GM23338 (cell line): Measurements from ENCODE around the gene SNRNP48. TPM values are rescaled to one million over a fixed set of nuclear protein-coding genes. Genes with fewer than 3 reads are reported as not detected.

ENCODE experiments used
- ATAC-seq: fragments of 200-7000 bp; cut with Tn5 transposase; 3 replicates; pipeline ENCODE4 v1.9.1; 2020
- DNase-seq: peaks from one replicate; pipeline ENCODE4 v3.0.0-alpha.2; 2015; ENCODE audit warnings: low spot score
- H2AFZ ChIP-seq: fragments of 200-600 bp; sonication (generic); 2 replicates; pipeline ENCODE4 v1.8.0; 2016; ENCODE audit warnings: antibody characterized with exemption, mild to moderate bottlenecking, moderate library complexity
- H3F3A ChIP-seq: fragments of 200-600 bp; sonication (generic); replicated peaks from 2 replicates; pipeline ENCODE4 v1.8.0; 2017; ENCODE audit warnings: antibody characterized with exemption, mixed run types, low read depth
- H3K27ac ChIP-seq: fragments of 200-600 bp; sonication (generic); 2 replicates; pipeline ENCODE4 v1.6.1; 2016; ENCODE audit warnings: low read depth
- H3K27me3 ChIP-seq: fragments of 200-600 bp; sonication (generic); 2 replicates; pipeline ENCODE4 v1.8.0; 2016; ENCODE audit warnings: mild to moderate bottlenecking, mixed run types, moderate library complexity; ENCODE audit not compliant: insufficient read depth
- H3K36me3 ChIP-seq: fragments of 200-600 bp; sonication (generic); 2 replicates; pipeline ENCODE4 v1.8.0; 2016; ENCODE audit warnings: mild to moderate bottlenecking; ENCODE audit not compliant: insufficient read depth
- H3K4me1 ChIP-seq: fragments of 200-600 bp; sonication (generic); 2 replicates; pipeline ENCODE4 v1.8.0; 2016; ENCODE audit warnings: mild to moderate bottlenecking, moderate library complexity; ENCODE audit not compliant: insufficient read depth
- H3K4me2 ChIP-seq: fragments of 200-600 bp; sonication (generic); 2 replicates; pipeline ENCODE4 v1.7.1; 2017; ENCODE audit warnings: mixed run types
- H3K4me3 ChIP-seq: fragments of 200-600 bp; sonication (generic); 2 replicates; pipeline ENCODE4 v1.6.1; 2016; ENCODE audit warnings: mixed run types
- H3K79me2 ChIP-seq: fragments of 200-600 bp; sonication (generic); replicated peaks from 2 replicates; pipeline ENCODE4 v1.8.0; 2017; ENCODE audit warnings: mild to moderate bottlenecking; ENCODE audit not compliant: insufficient read depth
- H3K9me2 ChIP-seq: fragments of 200-600 bp; sonication (generic); 2 replicates; pipeline ENCODE4 v1.8.0; 2017; ENCODE audit not compliant: insufficient read depth
- H4K20me1 ChIP-seq: fragments of 200-600 bp; sonication (generic); replicated peaks from 2 replicates; pipeline ENCODE4 v1.8.0; 2017; ENCODE audit warnings: mild to moderate bottlenecking; ENCODE audit not compliant: insufficient read depth
- H3K27ac Mint-ChIP-seq: 2 replicates; pipeline ENCODE4 v1.8.0; 2020; ENCODE audit warnings: inconsistent platforms, mild to moderate bottlenecking, moderate library complexity, mixed read lengths
- H3K27me3 Mint-ChIP-seq: 3 replicates; pipeline ENCODE4 v1.8.0; 2022; ENCODE audit warnings: low read depth, mild to moderate bottlenecking, moderate library complexity, mixed read lengths, inconsistent platforms; ENCODE audit not compliant: insufficient read depth, poor library complexity
- H3K36me3 Mint-ChIP-seq: 3 replicates; pipeline ENCODE4 v1.8.0; 2021; ENCODE audit warnings: low read depth, mild to moderate bottlenecking, inconsistent platforms, moderate library complexity, mixed read lengths
- H3K4me1 Mint-ChIP-seq: 3 replicates; pipeline ENCODE4 v1.8.0; 2020; ENCODE audit warnings: mild to moderate bottlenecking, inconsistent platforms, mixed read lengths
- H3K4me3 Mint-ChIP-seq: 3 replicates; pipeline ENCODE4 v1.8.0; 2021; ENCODE audit warnings: moderate library complexity, mild to moderate bottlenecking, inconsistent platforms, mixed read lengths
- H3K9me3 Mint-ChIP-seq: 3 replicates; pipeline ENCODE4 v1.8.0; 2020; ENCODE audit warnings: moderate library complexity, mild to moderate bottlenecking, inconsistent platforms, mixed read lengths
- CREB1 ChIP-seq: fragments of 250-450 bp; sonication (Bioruptor Pico); IDR thresholded peaks from 2 replicates; pipeline ENCODE4 v1.5.0; 2020; ENCODE audit warnings: low read depth, mild to moderate bottlenecking, moderate library complexity
- EZH2 ChIP-seq: fragments of 200-600 bp; sonication (generic); IDR thresholded peaks from one replicate; pipeline ENCODE4 v1.8.0; 2017; ENCODE audit warnings: antibody characterized with exemption, mild to moderate bottlenecking, low read depth; ENCODE audit not compliant: unreplicated experiment
- JUNB ChIP-seq: IDR thresholded peaks from one replicate; pipeline ENCODE4 v1.6.1; 2016; ENCODE audit warnings: antibody characterized with exemption; ENCODE audit not compliant: unreplicated experiment
- NANOG ChIP-seq: IDR thresholded peaks from 2 replicates; pipeline ENCODE4 v1.6.1; 2016; ENCODE audit warnings: antibody characterized with exemption, borderline replicate concordance
- POLR2AphosphoS5 ChIP-seq: IDR thresholded peaks from 2 replicates; pipeline ENCODE4 v1.6.1; 2016; ENCODE audit warnings: antibody characterized with exemption, low read depth
- STAT1 ChIP-seq: IDR thresholded peaks from one replicate; pipeline ENCODE4 v1.6.1; 2016; ENCODE audit warnings: antibody characterized with exemption; ENCODE audit not compliant: unreplicated experiment
- ZNF114 ChIP-seq: fragments of 250-450 bp; sonication (Bioruptor Pico); IDR thresholded peaks from 2 replicates; pipeline ENCODE4 v1.5.0; 2020; ENCODE audit warnings: mild to moderate bottlenecking, moderate library complexity
- ZNF331 ChIP-seq: fragments of 250-450 bp; sonication (Bioruptor Pico); IDR thresholded peaks from 2 replicates; pipeline ENCODE4 v1.5.0; 2020; ENCODE audit warnings: low read depth, mild to moderate bottlenecking, moderate library complexity
- polyA plus RNA-seq: library from polyadenylated mRNA; unstranded; fragments of >200 nt; fragmentation: Nextera tagmentation; extraction: Ambion mirVana; gene quantifications from 2 replicates; pipeline ENCODE4 v1.2.1, GENCODE V29; 2016
- total RNA-seq: library from RNA; depleted of rRNA; stranded (reverse); fragments of >200 nt; shearing (Covaris generic); gene quantifications from 2 replicates; pipeline ENCODE4 v1.2.3, GENCODE V29; 2014
- TF ChIP-seq, protein P1 (sequence below), 2 experiments: fragments of 200-600 bp in 1 of 2; sonication (generic) in 1 of 2; conservative IDR thresholded peaks; 2 replicates each; pipeline versions ENCODE4 v1.5.1 to v1.6.1; 2016 to 2017; ENCODE audit warnings: antibody characterized with exemption in 2 of 2, low read depth in 2 of 2, mild to moderate bottlenecking in 2 of 2, moderate library complexity in 1 of 2
- TF ChIP-seq, protein P2 (sequence below): IDR thresholded peaks from 2 replicates; pipeline ENCODE4 v1.6.1; 2016; ENCODE audit warnings: antibody characterized with exemption
- TF ChIP-seq, protein P3 (sequence below): IDR thresholded peaks from one replicate; pipeline ENCODE4 v1.6.1; 2018; ENCODE audit warnings: antibody characterized with exemption; ENCODE audit not compliant: unreplicated experiment

SNRNP48 gene
- total and polyA plus RNA-seq, 2 experiments from 2014 or later, result 17.2 to 23.9 TPM

DNA sequence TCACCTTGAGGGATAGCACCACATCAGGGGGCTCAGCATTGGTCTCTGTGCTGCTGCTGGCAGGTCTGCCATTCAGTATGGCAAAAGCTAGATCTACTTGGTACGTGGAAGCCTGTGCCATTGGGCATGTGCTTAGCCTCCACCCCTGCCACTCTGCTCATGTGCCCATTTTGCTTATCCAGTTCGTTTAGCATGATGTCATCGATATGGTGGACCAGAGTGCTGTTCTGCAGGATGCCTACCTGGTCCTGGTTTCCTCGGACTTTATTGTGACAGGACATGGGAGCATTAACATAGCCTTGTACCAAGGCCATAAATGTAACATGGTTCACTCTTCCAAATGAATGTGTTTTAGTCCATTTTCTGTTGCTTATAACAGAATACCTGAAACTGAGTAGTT lies 68.5 kb downstream of the SNRNP48 start:
- Histone ChIP-seq H4K20me1 (no peaks in the 10 kb centered on the region), H3K79me2 (no peaks in the 10 kb centered on the region), H3F3A (no peaks in the 10 kb centered on the region), H3K4me2 (no peak overlapping the region), H3K27me3 (no peaks in the 10 kb centered on the region), H2AFZ (no peak overlapping the region), H3K4me1 (no peaks in the 10 kb centered on the region), H3K9me2 (no peaks in the 10 kb centered on the region), H3K27ac (no peak overlapping the region), H3K4me3 (no peak overlapping the region), H3K36me3 (no peaks in the 10 kb centered on the region)
- H3K4me3 Mint-ChIP-seq, result no peak overlapping the region
- no peaks in the 10 kb centered on the region for H3K36me3 Mint-ChIP-seq
- DNase-seq, result no peak
- H3K4me1 Mint-ChIP-seq, result no peaks in the 10 kb centered on the region
- no peak for ATAC-seq
- no peaks in the 10 kb centered on the region for H3K9me3 Mint-ChIP-seq
- H3K27me3 Mint-ChIP-seq, result peaks cover 2% of the 10 kb centered on the region
- no peak overlapping the region for H3K27ac Mint-ChIP-seq
- TF ChIP-seq ZNF114 (no peak), EZH2 (no peak), JUNB (no peak), POLR2AphosphoS5 (no peak), STAT1 (no peak)
- TF ChIP-seq, protein P1, sequence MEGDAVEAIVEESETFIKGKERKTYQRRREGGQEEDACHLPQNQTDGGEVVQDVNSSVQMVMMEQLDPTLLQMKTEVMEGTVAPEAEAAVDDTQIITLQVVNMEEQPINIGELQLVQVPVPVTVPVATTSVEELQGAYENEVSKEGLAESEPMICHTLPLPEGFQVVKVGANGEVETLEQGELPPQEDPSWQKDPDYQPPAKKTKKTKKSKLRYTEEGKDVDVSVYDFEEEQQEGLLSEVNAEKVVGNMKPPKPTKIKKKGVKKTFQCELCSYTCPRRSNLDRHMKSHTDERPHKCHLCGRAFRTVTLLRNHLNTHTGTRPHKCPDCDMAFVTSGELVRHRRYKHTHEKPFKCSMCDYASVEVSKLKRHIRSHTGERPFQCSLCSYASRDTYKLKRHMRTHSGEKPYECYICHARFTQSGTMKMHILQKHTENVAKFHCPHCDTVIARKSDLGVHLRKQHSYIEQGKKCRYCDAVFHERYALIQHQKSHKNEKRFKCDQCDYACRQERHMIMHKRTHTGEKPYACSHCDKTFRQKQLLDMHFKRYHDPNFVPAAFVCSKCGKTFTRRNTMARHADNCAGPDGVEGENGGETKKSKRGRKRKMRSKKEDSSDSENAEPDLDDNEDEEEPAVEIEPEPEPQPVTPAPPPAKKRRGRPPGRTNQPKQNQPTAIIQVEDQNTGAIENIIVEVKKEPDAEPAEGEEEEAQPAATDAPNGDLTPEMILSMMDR (conservative IDR thresholded peaks at IDR 0.05; ENCODE audit: low read depth in 2 of 2), result no peak

DNA sequence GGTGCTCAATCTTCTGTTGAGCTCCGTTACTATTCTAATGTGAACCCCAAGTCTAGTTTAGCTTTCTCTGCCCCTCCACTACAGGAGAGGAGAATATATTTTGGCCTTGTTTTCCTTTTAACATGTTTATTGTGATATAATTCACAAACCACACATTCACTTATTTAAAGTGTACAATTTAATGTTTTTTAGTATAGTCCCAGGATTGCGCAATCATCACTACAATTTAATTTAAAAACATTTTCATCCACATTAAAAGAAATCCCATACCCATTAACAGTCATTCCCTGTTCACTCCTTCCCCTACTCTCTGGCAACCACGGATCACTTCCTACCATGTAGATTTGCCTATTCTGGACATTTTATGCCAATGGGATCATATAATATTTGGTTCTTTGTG lies 71.4 kb downstream of the SNRNP48 start:
- no peak for DNase-seq
- peaks cover 2% of the 10 kb centered on the region for H3K27me3 Mint-ChIP-seq
- Histone ChIP-seq H3K36me3 (no peaks in the 10 kb centered on the region), H3K27me3 (no peaks in the 10 kb centered on the region), H2AFZ (no peak overlapping the region), H3F3A (no peaks in the 10 kb centered on the region), H3K4me2 (no peak overlapping the region), H3K4me1 (no peaks in the 10 kb centered on the region), H3K9me2 (0 out of 2 replicates have a peak, but pooled peaks cover 3% of the 10 kb centered on the region), H3K27ac (no peak overlapping the region), H3K4me3 (no peak overlapping the region), H3K79me2 (no peaks in the 10 kb centered on the region), H4K20me1 (no peaks in the 10 kb centered on the region)
- H3K36me3 Mint-ChIP-seq, result no peaks in the 10 kb centered on the region
- no peaks in the 10 kb centered on the region for H3K4me1 Mint-ChIP-seq
- no peak overlapping the region for H3K4me3 Mint-ChIP-seq
- H3K27ac Mint-ChIP-seq, result no peak overlapping the region
- no peaks in the 10 kb centered on the region for H3K9me3 Mint-ChIP-seq
- TF ChIP-seq, protein P2, sequence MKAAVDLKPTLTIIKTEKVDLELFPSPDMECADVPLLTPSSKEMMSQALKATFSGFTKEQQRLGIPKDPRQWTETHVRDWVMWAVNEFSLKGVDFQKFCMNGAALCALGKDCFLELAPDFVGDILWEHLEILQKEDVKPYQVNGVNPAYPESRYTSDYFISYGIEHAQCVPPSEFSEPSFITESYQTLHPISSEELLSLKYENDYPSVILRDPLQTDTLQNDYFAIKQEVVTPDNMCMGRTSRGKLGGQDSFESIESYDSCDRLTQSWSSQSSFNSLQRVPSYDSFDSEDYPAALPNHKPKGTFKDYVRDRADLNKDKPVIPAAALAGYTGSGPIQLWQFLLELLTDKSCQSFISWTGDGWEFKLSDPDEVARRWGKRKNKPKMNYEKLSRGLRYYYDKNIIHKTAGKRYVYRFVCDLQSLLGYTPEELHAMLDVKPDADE, result no peak
- TF ChIP-seq NANOG (no peak), CREB1 (CRISPR knock-in tag) (no peak), STAT1 (no peak), ZNF331 (no peak), JUNB (no peak), EZH2 (no peak), POLR2AphosphoS5 (no peak)
- TF ChIP-seq, protein P1 (conservative IDR thresholded peaks at IDR 0.05; ENCODE audit: low read depth in 2 of 2), result no peak
- TF ChIP-seq, protein P3, sequence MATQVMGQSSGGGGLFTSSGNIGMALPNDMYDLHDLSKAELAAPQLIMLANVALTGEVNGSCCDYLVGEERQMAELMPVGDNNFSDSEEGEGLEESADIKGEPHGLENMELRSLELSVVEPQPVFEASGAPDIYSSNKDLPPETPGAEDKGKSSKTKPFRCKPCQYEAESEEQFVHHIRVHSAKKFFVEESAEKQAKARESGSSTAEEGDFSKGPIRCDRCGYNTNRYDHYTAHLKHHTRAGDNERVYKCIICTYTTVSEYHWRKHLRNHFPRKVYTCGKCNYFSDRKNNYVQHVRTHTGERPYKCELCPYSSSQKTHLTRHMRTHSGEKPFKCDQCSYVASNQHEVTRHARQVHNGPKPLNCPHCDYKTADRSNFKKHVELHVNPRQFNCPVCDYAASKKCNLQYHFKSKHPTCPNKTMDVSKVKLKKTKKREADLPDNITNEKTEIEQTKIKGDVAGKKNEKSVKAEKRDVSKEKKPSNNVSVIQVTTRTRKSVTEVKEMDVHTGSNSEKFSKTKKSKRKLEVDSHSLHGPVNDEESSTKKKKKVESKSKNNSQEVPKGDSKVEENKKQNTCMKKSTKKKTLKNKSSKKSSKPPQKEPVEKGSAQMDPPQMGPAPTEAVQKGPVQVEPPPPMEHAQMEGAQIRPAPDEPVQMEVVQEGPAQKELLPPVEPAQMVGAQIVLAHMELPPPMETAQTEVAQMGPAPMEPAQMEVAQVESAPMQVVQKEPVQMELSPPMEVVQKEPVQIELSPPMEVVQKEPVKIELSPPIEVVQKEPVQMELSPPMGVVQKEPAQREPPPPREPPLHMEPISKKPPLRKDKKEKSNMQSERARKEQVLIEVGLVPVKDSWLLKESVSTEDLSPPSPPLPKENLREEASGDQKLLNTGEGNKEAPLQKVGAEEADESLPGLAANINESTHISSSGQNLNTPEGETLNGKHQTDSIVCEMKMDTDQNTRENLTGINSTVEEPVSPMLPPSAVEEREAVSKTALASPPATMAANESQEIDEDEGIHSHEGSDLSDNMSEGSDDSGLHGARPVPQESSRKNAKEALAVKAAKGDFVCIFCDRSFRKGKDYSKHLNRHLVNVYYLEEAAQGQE, result no peak
- ATAC-seq, result no peak
